Fibroblast of skin of back (primary cell): ENCODE data around the gene OR5AN1. TPM values are rescaled to one million over a fixed set of nuclear protein-coding genes. Genes with fewer than 3 reads are reported as not detected.
"Not testable (repeated sequence)": the region's sequence is repeated elsewhere in the genome, so short reads cannot be mapped to it uniquely, and the experiment has no call there.

Experiments
- DNase-seq: peaks from one replicate; pipeline ENCODE4 v3.0.0-alpha.2; 2013
- polyA plus RNA-seq, 2 experiments: library from polyadenylated mRNA; unstranded; fragments of 120-200 nt; gene quantifications; one replicate each; pipeline ENCODE4 v1.2.1, GENCODE V29; 2013; ENCODE audit not compliant: insufficient read length in 2 of 2

Gene OR5AN1, protein sequence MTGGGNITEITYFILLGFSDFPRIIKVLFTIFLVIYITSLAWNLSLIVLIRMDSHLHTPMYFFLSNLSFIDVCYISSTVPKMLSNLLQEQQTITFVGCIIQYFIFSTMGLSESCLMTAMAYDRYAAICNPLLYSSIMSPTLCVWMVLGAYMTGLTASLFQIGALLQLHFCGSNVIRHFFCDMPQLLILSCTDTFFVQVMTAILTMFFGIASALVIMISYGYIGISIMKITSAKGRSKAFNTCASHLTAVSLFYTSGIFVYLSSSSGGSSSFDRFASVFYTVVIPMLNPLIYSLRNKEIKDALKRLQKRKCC
- polyA plus RNA-seq (2013, experiment 1 of 2; ENCODE audit: insufficient read length): not detected
- not detected for polyA plus RNA-seq (2013, experiment 2 of 2; ENCODE audit: insufficient read length)

DNA sequence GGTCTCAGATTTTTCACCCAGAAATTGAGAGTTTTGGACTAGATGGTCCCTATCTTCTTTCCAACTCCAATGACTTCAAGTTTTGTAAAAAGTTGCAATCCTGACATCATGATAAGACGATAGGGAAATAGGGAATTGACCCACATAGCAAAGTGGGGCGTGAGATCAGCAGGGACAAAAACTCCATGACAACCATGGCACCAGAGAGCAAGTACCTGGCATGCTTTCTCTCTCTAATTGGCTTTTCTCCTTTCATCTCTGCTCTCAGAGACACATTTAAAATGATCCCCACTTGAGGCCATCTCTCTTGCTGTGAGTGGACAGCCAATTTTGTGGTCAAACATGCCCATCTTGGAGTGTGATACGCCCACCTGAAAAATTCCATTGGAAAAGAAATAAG is at the start of gene OR5AN1:
Gene OR5AN1, plus strand, starts transcription at position 301 of the 400 bp plus-strand sequence. CDS start 5,564 bp downstream, outside the sequence.
- no peak for DNase-seq

DNA sequence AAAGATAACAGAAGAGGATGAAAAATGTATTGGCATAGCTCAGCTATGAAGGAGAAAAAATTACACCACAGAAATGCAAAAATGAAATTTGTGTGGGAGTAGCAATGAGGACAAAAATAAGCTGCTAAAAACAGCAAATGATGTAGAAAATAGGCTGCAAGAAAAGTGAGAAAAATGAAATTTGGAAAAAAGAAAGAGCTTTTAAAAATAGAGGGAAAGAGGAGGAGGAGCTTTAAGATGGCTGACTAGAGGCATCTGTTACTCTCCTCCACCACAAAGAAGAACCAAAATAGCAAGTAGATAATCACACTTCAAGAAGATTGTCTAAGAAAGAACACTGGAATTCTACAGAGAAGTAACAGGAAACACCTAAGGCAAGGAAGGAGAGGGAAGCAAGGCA is 23.7 kb upstream of the OR5AN1 start:
- no peak for DNase-seq

DNA sequence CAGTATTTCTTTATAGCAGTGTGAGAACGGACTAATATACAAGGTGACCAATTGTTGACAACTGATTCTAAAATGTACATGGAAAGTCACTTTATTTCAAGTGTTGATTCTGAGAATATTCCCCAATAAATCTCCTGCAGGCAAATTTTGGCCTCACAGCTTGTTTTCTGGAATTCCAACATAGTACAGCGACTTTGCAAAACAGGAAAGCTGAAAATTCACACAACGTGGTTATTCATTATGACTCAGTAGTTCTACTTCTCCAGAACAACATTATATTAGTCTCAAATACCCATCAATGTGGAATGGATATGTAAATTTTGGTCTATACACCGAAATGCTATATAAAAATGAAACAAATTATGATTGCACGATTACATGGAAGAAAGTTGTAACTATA is 22.5 kb upstream of the OR5AN1 start:
- no peak for DNase-seq

DNA sequence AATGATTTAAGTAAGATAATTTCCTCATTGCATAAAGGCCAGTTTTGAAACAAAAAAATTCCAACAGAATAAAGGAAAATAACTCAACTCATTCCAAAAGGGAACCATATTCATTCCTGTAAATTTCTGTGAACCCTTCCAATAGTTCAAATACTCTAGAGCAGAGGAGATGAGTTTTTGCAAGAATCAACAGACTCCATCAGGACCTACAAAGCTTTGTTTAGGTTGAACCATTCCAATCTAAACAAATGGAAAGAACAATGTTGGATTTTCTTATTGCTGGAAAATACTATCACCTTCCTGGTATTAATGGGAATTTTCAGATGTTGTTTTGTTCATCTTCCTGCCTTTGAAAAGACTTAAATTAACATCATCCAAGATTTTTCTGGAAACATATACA is 21.8 kb upstream of the OR5AN1 start:
- DNase-seq: no peak

DNA sequence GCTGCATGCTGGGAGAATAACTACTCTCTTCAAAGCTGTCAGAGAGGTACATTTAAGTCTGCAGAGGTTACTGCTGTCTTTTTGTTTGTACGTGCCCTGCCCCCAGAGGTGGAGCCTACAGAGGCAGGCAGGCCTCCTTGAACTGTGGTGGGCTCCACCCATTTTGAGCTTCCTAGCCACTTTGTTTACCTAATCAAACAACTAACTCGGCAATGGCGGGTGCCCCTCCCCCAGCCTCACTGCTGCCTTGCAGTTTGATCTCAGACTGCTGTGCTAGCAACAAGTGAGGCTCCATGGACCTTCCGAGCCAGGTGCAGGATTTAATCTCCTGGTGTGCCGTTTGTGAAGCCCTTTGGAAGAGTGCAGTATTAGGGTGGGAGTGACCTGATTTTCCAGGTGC is 9.0 kb upstream of the OR5AN1 start:
- not testable (repeated sequence) for DNase-seq

DNA sequence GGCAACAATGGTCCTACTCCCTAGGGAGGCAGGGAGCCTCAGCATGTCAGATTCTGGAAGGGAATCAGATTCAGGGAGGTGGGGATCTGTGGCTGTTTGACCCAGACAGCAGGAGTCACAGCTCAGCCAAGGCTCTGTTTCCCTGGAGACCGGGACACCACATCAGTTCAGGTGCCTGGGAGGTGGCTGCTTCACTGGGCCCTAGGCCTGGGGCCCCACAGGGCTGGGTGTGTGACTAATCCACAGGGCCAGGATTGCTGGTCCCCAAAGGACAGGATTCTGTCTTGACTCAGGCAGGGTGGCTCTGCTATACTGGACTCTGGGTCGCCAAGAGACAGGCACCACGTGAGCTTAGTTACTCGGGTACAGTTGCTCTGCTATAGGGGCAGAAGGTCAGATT is 3.5 kb upstream of the OR5AN1 start:
- no peak for DNase-seq

DNA sequence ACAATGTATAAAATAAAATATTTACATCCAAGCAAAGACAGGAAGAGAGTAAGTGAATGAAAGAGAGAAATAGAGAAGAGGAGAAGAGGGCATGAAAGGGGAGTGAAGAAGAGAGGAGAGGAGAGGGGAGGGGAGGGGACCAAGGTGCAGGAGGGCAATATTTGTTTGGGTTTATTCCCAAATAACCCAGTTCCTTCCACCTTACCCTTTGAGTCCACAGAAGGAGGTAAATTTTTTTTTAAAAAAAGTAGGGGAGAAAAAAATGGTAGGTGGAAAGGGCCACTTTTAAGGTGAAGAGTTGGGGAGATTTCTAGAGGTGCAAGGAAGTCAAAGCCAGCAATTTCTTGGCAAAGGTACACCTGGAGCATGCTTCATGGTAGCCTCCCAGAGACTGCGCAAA is 2.1 kb upstream of the OR5AN1 start:
- DNase-seq: no peak

DNA sequence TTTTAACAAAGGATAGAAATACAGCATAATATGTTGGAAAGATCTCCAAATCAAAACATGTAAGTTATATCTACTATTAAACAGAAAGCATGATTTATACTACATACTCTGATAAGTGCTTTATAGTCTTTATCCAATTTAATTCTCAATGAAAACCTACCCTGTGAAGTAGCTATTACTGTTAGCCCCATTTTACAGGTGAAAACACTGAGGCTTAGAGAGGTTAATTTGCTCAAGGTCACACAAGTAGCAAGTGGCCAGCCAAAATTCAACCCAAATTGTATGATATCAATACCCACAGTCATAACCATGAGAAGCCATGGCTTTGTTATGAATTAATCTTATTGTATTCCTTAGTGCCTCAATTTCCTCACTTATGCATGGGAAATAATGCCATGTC is 675 bp upstream of the OR5AN1 start:
- no peak for DNase-seq

DNA sequence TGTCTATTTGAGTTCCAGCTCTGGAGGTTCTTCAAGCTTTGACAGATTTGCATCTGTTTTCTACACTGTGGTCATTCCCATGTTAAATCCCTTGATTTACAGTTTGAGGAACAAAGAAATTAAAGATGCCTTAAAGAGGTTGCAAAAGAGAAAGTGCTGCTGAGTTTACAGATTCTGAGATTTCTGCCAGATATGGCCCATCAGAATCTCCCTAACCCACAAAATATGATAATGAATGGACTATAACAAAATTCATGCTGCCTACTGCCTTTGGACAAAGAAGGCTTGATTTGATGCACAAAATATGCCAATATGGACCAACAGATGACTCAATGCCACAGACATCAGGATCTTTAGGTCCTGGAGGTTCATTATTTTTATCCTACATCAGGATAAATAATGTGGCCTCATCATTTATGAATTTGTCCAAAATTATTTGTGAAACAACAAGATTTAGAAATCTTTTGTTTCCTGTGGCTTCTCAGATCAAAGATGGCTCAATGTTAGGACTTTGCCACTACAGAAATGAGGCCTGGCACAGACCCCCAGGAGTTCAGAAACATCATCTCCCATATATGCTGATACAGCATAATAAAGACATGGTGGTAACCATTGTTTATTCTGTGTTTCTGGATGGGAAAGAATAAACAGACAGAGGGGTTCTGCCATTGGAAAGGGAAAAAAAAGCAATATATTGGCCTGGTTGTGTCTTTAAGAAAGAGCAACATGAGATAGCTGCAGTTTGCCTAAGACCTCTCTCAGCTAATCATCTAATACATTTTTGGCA is 6.7 kb downstream of the OR5AN1 start:
- DNase-seq: no peak

DNA sequence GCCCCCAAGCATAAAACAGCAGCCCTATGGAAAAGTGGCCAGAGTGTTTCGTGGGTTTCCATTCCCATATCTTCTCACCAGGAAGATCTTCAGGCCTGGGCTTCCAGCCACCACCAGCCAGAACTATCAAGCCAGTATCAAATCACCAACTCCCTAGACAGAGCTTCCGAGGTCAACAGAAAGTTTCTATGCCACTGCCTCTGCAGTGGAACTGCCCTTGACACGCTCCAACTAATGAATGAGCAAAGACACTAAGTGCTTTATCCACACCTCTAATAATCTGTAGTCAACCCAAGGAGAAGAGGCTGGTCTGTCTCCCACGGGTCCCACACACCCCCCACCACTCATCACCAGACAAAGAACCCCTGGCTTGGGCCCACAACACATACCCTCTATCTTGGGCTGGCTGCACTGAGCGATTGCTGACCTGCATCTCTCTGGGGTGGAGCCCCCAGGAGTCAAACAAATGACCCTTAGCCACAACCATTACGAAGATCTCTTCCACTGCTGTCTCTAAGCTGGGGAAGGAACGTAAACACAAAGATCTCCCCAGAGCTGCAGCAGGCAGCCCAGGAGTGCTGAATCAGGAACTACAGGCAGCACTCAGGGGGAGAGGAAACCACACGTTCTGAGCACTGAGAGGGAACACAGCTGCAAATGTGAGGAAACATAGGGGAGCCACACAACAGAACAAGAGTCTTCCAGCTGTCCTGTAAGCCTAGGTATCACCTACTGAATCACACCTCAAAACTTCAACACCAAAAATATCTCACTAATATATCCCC is 9.7 kb downstream of the OR5AN1 start:
- DNase-seq: no peak

DNA sequence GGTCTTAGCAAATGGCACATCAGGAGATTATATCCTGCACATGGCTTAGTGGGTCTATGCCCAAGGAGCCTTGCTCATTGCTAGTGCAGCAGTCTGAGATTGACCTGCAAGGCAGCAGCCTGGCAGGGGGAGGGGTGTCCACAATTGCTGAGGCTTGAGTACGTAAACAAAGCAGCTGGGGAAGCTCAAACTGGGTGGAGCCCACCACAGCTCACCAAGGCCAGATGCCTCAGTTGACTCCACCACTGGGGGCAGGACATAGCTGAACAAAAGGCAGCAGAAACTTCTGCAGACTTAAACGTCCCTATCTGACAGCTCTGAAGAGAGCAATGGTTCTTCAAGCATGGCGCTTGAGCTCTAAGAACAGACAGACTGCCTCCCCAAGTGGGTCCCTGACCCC is 13.6 kb downstream of the OR5AN1 start:
- DNase-seq: not testable (repeated sequence)

DNA sequence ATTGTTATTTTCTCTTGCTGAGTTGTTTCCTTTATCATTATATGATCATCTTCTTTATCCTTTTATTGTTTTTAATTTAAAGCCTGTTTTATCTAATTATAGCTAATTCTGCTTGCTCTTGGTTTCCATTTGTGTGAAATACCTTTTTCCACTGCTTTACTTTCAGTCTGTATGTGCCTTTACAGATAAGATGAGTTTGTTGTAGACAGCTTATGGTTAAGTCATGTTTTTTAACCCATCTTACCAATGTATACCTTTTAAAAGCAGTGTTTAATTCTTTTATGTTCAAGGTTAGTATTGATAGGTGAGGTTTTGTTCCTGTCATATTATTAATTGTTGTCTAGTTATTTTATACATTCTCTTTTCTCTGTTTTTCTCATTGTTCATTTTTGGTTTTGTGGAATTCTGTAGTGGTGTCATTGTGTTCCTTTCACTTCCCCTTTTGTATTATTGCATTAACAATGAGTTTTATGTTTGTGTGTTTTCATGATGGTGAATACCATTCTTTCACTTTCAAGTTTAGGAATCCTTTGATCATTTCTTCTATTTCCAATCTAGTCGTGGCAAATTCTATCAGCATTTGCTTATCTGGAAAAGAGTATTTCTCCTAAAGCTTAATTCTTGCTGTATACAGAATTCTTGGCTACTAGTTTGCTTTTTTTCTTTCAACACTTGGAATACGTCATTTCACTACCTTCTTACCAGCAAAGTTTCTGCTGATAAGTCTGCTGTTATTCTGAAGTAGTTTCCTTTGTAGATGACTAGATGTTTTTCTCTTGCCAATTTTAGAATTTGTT is 21.8 kb downstream of the OR5AN1 start:
- DNase-seq: no peak

DNA sequence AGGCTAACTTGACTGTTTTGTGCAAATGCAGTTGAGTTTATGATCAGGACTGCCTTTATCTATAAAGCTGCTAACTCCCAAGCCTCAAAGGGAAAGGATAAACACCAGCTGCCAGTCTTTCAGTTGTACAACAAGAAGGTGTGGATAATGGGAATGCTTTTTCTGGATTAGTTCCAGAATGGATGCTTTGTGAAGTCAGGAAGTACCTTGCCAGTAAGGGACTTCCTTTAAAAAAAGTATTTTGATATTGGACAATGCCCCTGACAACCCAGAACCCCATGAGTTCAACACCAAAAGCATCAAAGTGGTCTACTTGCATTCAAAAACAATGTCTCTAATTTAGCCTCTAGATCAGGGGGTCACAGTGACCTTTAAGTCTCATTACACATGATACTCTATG is 35.5 kb downstream of the OR5AN1 start:
- DNase-seq: no peak

DNA sequence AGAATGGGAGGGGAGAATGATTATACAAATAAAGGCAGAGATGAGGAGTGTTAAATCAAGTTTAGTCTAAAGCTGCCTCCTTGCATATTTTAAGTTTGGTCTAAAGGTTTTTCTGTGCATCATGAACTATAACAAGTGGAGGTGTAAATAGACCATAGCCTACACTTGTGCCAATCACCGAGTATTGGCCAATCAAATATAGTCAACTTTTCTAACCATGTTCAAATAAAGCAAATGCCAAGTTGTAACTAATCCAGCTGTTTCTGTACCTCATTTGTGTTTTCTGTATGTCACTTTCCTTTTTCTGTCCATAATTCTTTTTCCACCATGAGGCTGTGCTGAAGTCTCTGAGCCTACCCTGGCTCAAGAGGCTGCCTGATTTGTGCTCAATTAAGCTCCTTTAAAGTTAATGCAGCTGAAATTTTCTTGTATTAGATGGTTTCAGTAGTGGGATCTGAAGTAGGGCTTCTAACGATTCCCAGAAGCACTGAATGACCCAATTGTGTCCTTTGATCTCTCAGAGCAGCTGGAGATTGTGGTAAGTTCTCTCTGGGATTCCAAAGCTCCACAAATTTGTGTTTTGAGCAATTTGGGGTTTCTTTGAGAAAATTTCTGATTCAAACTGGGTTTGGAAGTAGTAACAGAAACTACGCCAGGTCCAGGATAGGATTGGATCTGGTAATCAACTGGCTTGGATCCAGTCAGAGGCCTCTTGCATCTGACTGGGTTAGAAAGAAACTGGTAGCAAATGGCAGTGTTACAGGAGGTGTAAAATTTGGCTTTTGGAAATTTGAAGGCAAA is 42.0 kb downstream of the OR5AN1 start:
- DNase-seq: no peak

DNA sequence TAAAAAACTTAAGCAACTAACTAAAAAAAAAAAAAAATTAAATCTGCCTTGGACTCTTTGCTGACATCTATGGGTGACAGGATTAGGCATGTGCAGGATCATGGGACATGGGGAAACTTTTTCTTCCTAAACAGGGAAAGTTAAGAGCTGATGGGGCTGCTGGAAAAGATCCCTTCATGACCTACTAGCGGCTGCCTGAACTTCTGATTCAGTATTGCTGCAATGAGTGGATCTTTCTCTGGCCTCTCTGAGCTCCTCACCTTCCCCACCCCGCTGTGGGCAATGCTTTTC is 42.5 kb downstream of the OR5AN1 start:
- no peak for DNase-seq

DNA sequence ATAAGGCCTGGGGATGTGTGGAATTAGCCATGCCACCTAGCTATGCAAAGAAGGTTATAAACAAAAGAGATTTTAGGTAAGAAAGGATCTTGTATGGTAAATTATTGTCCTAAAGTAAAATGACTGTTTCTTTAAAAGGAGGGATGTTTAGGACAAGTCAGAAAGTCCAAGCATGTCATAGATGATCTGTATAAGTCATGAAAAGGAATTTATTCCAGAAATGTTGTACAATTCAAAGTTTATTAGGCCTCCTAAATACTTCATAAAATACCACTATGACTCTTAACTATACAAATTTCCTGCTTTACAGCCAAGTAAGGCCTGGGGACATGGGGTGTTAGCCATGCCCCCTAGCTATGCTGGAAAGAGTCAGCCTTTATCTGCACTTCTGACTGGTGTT is 44.9 kb downstream of the OR5AN1 start:
- no peak for DNase-seq

DNA sequence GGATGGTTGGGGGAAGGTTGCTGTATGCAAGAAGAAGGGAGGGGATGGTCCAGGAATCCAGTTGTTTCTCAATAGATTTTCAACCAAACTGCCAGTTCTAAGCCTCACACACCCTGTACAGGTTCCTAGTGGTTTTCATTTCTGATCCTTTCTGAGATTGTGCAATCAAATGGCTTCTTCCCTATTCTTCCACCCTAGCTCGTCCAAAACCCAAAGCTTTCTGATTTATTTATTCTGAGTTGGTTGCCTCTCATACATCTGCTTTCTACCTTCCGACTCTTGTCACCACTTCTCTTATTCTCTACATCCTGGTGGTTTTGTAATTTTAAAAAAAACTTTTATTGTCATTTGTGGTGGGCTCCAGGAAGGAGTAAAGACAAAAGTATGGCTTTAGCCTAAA is 55.0 kb downstream of the OR5AN1 start:
- no peak for DNase-seq

DNA sequence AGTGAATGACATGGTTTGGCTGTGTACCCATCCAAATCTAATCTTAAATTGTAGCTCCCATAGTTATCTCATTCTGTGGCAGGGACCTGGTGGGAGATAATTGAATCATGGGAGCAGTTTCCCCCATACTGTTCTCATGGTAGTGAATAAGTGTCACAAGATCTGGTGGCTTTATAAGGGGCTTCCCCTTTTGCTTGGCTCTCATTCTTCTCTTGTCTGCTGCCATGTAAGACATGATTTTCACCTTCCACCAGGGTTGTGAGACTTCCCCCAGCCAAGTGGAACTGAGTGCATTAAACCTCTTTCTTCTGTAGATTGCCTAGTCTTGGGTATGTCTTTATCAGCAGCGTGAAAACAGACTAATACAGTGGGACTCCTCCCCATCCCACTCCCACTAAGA is 56.4 kb downstream of the OR5AN1 start:
- no peak for DNase-seq

DNA sequence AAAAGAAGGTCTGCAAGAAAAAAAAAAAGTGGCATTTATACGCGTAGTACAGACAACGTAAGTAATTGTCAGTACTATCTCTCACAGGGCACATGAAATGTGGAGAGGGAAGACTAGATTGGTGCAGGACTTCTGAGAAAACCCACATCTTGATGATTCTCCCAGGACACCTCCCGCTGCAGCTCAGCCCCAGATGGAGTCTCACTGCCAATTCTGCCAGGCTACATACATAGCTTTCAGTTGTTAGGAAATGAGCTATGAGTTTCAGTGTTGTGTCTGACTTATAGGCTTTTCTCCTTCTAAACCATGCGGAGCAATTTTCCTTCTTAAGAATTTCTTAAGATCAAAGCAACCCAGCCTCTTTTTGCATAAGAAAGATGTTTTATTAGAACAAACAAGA is 57.9 kb downstream of the OR5AN1 start:
- DNase-seq: no peak

DNA sequence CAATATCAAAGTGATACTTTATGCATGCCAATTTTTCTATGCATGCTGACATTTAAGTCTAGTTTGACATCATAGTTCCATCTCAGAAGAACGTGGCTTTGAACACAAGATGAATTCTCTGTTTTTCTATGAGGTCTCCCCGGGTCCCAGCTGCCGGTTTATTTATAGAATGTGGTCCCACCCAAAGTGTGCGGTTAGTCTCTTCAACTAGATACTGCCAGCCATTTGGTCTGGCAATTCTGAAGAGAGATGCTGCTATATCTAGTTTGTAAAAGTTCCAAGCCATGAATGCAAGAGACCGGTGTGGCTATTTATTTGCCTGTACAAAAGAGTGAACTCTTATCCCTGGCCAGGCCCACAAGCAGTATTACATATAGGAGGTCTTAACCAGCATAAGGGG is 58.3 kb downstream of the OR5AN1 start:
- DNase-seq: no peak

DNA sequence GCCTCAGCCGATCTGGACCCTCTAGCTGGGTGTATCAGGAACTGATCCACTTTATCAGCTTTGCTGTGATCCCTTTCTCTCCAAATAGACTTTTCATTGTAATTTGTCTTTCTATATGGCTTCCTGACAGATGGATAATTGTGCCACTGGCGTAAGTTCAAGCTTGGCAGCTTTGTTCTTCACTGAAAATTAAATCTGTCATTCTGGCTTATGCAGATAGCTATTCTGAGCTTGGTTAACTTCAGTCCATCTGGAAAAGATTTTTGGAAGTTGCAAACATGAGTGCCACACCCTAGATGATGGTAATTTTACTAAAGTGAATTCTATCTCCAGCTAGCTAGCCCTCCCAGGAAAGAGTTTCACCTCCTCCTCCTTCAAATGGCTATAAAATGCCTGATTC is 59.5 kb downstream of the OR5AN1 start:
- no peak for DNase-seq
